Medulla oblongata (tissue), 1 donor: ENCODE results near the gene RET.

Source experiments
- DNase-seq: peaks from one replicate; pipeline ENCODE4 v3.0.0-alpha.2; 2015; ENCODE audit errors: extremely low spot score

RET gene

DNA sequence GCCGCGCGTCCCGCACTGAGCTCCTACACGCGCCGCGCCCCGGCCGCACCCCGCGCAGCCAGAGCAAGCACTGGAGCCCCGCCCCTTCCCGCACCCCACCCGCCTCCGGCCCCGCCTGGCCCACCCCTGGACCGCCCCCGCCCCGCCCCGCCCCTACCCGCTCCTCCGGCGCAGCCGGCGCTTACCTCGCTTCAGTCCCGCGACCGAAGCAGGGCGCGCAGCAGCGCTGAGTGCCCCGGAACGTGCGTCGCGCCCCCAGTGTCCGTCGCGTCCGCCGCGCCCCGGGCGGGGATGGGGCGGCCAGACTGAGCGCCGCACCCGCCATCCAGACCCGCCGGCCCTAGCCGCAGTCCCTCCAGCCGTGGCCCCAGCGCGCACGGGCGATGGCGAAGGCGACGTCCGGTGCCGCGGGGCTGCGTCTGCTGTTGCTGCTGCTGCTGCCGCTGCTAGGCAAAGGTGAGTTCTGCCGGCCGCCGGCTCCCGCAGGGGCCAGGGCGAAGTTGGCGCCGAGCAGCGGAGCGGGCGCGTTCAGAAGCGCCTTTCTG is at the start of gene RET:
RET (plus strand) TSS at position 194 of the 545 bp plus-strand sequence; CDS start at position 384, 190 bp downstream.
- no peak for DNase-seq

DNA sequence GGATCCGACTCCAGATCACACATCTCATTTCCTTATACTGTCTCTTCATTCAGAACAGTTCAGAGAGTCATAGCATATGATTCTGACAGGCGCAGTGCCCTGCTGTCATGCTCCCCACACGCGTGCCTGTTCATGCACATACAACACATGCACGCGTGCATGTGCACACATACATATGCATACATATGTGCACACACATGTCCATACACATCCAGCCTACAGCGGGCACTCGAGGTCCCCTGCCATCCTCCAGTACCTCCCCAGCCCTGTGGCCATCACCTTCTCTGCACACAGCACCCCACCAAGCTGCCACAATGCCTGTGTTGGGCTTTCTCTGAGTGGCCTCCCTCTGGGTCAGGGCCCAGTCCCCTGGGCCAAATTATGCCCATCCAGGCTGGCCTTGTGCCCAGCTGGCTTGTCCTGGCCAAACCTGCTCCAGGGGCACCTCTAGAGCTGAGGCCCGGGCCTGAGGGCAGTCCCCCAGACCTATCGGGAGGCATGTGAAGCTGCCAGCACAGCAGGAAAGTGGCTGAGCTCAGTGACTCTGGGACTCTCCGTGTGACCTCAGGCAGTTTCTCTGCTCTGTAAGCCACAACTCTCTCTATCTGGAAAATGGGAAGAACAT is 49.4 kb upstream of the RET start:
- no peak for DNase-seq

DNA sequence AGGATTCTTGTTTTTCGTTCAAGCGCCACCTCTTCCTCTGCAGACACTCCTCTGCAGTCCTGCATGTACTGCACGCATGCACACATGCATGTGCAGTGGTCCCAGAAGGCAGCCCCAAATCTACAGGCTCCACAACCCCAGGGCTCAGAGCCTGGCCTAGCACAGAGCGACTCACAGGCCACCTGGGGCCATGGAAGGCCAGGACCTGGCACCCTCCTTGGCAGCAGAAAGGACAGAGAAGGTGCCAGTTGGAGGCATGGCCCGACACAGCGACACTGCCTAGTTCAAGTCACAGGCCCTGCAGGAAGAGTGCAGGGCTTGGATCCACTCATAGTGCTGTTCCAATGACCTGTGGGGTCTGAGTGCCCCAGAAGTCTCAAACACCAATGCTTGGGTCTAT is 48.7 kb upstream of the RET start:
- no peak for DNase-seq

DNA sequence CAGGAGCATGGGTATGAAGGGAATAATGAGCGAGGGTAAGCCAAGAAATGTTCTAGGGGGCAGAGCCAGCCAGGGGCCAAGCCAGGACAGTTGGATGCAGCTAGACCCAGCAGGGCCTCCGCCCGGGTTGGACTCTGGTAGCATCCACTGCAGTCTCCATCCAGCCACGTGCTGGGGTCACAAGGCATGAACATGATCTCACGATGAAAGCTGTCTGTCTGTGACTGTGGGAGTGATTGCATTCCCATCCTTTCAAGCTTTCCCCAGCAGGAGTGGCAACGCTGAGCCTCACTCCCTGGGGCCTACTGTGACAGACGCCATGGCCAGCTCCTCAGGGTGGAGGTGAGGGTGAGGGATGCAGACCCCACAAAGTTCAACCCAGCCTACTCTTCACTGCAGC is 47.8 kb upstream of the RET start:
- DNase-seq, result no peak

GRCh38 chr10:43032613-43033012 is 44.3 kb upstream of the RET start:
- DNase-seq, result no peak

DNA sequence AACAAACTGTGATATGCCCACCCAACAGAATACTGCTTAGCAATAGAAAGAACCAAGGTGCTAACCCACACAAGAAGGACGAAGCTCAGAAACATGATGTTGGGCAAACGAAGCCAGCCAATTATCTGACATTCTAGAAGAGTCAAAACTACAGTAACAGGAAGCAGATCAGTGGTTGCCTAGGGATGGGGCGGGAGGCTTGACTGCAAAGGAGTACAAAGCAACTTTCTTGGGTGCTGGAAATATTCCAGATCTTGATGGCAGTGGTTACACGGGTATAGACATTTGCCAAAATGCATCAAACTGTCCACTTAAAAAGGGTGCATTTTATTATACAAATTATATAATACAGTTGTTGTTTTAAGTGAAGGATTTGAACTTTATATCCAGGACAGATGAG is 41.1 kb upstream of the RET start:
- no peak for DNase-seq

GRCh38 chr10:43036481-43037428 is 40.1 kb upstream of the RET start:
- DNase-seq, result no peak

DNA sequence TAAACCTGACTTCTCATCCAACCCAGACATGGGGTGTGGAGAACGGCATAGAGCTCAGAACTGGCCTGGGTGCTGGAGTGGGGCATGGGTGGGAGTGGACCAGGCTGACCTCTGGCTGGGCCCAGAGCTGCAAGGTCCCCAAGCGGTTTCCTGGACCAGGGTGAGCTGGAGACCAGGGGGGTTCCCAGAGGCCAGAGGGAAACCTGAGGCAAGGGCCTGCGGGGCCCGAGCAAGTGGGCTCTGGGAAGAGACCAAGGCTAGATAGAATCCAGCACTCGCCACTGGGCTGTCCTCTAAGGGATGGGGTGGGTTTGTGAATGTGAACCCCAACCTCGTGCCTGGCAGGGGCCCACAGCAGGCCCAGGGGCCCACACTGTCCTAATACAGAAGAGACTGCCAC is 39.4 kb upstream of the RET start:
- DNase-seq, result no peak

- DNase-seq, result no peak
Observed at GRCh38 chr10:43037942-43038782, 38.7 kb upstream of the RET start.

DNA sequence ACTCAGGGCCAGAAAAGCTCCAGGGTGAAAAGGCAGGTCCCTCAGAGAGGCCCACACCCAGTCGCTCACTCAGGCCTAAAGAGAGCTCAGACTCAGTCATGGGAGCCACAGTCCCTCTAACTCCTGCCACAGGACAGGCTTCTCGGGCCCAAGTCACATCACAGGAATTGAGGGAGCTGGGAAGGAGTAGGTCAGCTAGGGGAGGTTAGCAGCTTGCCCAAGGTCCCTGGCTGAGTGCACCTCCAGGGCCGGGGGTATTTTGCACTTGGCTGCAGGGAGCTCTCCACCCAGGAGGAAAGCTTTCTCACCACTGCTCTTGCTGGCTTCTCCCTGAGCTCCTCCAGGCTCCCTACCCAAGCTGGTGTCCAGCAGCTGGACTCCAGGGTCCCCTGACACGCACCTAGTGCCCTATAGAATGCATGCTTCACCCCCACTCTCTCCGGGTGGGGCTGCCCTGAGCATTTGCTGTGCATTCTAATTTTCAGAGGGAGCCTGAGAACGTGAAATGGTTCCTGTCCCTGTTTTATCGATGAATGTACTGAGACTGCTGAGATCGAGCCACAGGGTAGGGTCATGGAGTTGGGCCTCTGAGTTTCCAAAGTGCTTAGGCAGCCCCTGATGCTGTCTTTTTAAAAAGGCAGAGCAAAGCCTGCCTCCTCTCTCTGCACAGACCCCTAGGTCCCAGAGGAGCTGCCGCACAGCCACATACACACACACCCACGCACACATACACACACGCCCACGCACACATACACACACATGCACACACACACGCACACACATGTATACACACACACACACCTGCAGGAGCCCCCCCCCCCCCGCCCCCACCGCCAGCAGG is 37.9 kb upstream of the RET start:
- no peak for DNase-seq

DNA sequence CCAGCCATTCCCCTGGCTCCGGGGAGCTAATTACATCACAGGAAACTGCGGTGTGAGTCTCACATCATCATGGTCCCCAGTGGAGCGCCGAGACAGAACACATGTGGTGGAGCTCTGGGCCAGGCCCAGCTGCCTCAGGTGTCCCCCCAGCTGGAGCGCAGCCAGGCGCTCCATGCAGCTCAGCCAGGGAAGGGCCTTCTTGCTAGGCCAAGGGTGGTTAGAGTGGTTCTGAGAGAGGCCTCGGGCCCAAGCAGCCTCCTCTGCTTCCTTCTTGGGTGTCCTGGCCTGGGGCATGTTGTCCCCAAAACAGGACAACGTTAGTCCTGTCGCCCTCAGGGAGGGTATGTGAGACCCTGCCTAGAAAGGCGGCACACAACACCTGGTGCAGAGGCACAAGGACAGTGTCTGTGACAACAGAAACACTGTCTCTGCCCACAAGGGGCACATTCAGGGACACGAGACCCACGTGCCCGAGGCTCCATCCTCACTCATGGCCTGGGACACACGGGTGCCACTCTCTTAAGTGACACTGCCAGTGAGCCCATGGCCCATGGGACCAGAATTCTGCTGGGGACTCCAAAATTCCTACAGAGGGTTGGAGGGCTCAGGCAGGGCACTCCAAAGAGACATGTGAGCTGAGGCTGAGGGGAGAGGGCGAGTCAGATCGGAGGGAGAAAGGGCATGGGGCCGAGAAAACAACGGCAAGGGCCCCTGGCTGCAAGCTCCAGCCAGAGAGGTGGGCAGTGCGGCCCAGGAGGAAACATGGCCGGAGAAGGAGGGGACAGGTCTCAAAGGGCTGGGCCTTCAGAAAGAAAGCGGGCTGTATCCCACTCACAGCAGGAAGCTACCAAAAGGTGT is 37.0 kb upstream of the RET start:
- DNase-seq, result no peak

DNA sequence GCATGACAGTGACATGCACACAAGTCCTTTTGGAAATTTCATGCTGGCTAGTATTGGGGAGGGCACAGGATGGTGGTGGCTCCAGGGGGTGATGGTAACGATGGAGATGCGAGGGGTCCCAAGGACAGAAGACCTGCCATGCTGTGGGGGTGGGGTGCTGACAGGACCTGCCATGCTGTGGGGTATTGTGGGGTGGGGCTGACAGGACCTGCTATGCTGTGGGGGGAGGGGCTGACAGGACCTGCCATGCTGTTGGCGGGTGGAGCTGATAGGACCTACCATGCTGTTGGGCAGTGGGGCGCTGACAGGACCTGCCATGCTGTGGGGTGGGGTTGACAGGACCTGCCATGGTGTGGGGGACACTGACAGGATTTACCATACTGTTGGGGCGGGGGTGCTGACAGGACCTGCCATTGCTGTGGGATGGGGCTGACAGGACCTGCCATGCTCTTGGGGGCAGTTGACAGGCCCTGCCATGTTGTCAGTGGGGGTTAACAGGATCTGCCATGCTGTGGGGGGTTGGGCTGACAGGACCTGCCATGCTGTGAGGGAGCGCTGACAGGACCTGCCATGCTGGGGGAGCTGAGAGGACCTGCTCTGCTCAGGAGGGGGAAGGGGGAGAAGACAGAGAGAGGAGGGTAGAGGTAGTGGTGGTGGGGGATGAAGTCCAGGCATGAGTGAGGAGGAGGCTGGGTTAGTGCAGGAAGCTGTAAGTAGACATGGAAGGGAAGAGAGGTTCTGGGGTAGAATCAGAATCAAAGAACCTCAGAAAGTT is 36.2 kb upstream of the RET start:
- DNase-seq, result no peak

- no peak for DNase-seq
Observed at GRCh38 chr10:43041422-43042342, 35.2 kb upstream of the RET start.

DNA sequence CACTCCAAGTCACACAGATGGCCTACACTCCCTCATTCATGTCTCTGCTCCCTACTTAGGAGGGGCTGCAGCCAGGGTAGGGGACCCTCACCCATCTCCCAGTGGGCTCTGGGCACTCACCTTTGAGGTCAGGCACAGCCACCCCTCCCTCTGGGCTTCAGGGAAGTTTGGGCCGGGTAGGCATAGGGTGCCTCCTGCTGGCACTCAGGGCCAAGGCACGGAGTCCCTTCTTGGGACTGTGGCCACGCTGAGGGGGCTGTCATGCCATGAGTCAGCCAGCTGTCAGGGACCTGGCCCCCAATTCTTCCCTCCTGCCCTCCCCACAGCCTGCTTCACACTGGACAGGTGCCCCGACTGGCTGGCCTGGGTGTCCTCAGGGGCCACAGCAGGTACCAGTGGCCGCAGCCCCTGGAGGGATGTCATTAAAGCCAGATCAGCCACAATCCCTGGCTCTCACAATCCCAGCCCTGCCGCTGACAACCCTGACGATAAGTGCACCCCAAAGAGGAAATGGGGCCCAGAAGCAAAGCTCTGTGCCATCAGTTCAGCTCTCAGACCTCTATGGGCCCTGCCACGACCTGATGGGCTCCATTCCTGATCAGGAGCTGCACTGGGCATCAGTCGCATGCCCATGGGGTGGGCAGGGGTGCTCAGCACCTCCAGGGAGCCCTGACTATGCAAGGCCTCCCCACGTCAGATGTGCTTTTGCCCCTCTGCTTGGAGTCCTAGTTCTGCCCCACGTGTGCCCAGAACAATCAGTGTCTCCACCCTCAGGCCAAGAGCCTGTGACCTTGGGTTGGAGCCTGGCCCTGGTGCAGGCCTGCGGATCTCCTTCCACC is 34.1 kb upstream of the RET start:
- no peak for DNase-seq

- DNase-seq, result no peak
Observed at GRCh38 chr10:43043342-43043772, 33.5 kb upstream of the RET start.

- DNase-seq, result no peak
Observed at GRCh38 chr10:43043773-43044447, 33.0 kb upstream of the RET start.
